GM06990 (cell line): Measurements from ENCODE around the gene FBXO17.
A peak's percentile ranks its signal among the peaks of the same experiment; 100 is the strongest.

Experiments
- DNase-seq: peaks from one replicate; pipeline ENCODE4 v3.0.0-alpha.2; 2011; ENCODE audit not compliant: insufficient read length; ENCODE audit errors: extremely low read depth
- H3K27me3 ChIP-seq: replicated peaks from 2 replicates; pipeline ENCODE4 v1.6.0; 2011; ENCODE audit warnings: low read length; ENCODE audit not compliant: control insufficient read depth, insufficient read depth
- H3K36me3 ChIP-seq: 2 replicates; pipeline ENCODE4 v1.5.1; 2011; ENCODE audit warnings: low read length; ENCODE audit not compliant: control insufficient read depth, insufficient read depth
- H3K4me3 ChIP-seq: replicated peaks from 2 replicates; pipeline ENCODE4 v1.5.1; 2011; ENCODE audit warnings: low read depth, mild to moderate bottlenecking, control low read depth, low read length
- CTCF ChIP-seq: IDR thresholded peaks from 2 replicates; pipeline ENCODE4 v1.5.1; 2011; ENCODE audit warnings: low read length, control low read depth, mild to moderate bottlenecking, inconsistent platforms; ENCODE audit not compliant: insufficient read depth, poor library complexity, severe bottlenecking

Gene FBXO17, protein sequence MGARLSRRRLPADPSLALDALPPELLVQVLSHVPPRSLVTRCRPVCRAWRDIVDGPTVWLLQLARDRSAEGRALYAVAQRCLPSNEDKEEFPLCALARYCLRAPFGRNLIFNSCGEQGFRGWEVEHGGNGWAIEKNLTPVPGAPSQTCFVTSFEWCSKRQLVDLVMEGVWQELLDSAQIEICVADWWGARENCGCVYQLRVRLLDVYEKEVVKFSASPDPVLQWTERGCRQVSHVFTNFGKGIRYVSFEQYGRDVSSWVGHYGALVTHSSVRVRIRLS

GRCh38 chr19:38975214-38975860 is at the start of gene FBXO17:
Gene FBXO17, minus strand, starts transcription at chr19:38975742. Its CDS starts 25,423 bp downstream, at chr19:38950319.
- peak; percentile 65 for DNase-seq
- TF ChIP-seq CTCF = no peak
- Histone ChIP-seq H3K36me3 (no peaks in the 10 kb centered on the region), H3K27me3 (no peaks in the 10 kb centered on the region), H3K4me3 (no peak within 1 kb of the TSS)

- no peaks in the 10 kb centered on the region for H3K27me3 ChIP-seq
- no peaks in the 10 kb centered on the region for H3K36me3 ChIP-seq
- DNase-seq = peak; percentile 49
- no peak for TF ChIP-seq CTCF
- H3K4me3 ChIP-seq = no peak overlapping the region
These were observed 49.5 kb upstream of the FBXO17 start for GRCh38 chr19:39024875-39025641.

DNA sequence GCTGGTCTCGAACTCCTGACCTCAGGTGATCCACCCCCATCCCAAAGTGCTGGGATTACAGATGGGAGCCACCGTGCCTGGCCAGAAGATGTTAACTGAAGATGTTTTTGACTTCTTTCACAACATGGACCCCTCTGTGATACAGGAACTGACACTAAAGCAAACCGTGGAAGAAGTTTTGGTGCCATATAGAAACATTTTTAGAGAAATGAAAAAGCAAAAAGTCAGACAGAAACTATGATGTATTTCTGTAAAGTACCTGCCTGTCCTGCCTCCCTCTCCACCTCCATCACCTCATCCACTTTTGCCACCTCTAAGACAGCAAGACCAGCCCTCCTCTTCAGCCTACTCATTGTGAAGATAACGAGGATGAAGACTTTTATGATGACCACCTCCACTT is 45.5 kb upstream of the FBXO17 start:
- Histone ChIP-seq H3K4me3 (no peak overlapping the region), H3K36me3 (no peaks in the 10 kb centered on the region), H3K27me3 (no peaks in the 10 kb centered on the region)
- DNase-seq = peak; percentile 75
- no peak for TF ChIP-seq CTCF

GRCh38 chr19:39017646-39018045 is 42.1 kb upstream of the FBXO17 start:
- H3K27me3 ChIP-seq = no peaks in the 10 kb centered on the region
- H3K4me3 ChIP-seq = no peak overlapping the region
- no peaks in the 10 kb centered on the region for H3K36me3 ChIP-seq
- no peak for DNase-seq
- TF ChIP-seq CTCF = no peak

DNA sequence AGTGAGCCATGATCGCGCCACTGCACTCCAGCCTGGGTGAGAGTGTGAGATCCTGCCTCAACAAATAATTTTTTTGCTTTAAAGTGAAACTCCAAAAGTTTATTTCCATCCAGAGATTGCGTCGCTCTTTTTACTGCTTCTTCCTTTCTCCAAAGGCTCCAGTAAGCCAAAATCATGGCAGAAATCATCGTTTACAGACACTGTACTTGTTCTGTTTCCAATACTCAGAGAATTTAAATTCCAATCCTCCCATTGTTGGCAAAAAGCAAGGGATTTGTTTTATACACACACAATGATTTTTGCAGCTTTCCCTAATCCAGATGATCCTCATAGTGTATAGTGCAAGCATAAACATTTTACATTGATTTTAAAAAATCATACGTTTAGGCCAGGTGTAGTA is 41.5 kb upstream of the FBXO17 start:
- Histone ChIP-seq H3K36me3 (no peaks in the 10 kb centered on the region), H3K4me3 (no peak overlapping the region), H3K27me3 (no peaks in the 10 kb centered on the region)
- DNase-seq = no peak
- TF ChIP-seq CTCF = no peak
